C4-2B (cell line): ENCODE data around the gene COQ9.

Experiments
- ZFX ChIP-seq: fragments of 450-650 bp; IDR thresholded peaks from 2 replicates; pipeline ENCODE4 v1.6.1; 2017
- TF ChIP-seq, protein P1 (sequence below): fragments of 450-650 bp; conservative IDR thresholded peaks from 2 replicates; pipeline ENCODE4 v1.5.1; 2017; ENCODE audit warnings: mild to moderate bottlenecking

DNA sequence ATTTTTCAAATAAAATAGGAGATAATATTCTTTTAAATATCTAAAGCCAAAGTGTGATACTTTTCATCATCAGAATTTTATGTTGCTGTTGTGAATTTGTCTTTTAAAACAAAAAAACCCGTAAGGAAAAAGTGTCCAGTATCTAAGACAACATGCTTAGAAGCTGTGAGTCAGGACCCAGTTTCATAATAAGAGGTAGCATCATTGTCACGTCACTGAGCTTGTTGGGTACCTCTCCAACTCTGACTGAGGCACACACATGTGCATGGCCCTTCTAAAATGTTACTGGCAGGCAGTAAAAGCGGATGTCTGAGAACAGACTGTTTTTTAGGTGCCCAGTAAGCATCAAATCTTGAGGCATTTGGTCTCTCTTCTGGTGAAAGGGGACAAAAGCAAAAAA is 2.6 kb upstream of the COQ9 start:
- TF ChIP-seq, protein P1, sequence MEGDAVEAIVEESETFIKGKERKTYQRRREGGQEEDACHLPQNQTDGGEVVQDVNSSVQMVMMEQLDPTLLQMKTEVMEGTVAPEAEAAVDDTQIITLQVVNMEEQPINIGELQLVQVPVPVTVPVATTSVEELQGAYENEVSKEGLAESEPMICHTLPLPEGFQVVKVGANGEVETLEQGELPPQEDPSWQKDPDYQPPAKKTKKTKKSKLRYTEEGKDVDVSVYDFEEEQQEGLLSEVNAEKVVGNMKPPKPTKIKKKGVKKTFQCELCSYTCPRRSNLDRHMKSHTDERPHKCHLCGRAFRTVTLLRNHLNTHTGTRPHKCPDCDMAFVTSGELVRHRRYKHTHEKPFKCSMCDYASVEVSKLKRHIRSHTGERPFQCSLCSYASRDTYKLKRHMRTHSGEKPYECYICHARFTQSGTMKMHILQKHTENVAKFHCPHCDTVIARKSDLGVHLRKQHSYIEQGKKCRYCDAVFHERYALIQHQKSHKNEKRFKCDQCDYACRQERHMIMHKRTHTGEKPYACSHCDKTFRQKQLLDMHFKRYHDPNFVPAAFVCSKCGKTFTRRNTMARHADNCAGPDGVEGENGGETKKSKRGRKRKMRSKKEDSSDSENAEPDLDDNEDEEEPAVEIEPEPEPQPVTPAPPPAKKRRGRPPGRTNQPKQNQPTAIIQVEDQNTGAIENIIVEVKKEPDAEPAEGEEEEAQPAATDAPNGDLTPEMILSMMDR: no peak
- TF ChIP-seq ZFX: no peak
